ENCODE measurements around the gene ATP8A2. TPM values are rescaled to one million over a fixed set of nuclear protein-coding genes. Genes with fewer than 3 reads are reported as not detected.

ATP8A2 gene
- 1 to 10 TPM; 1.9 to 2.7 TPM for total RNA-seq
- polyA plus RNA-seq: under 1 TPM; 0.31 to 0.33 TPM
- long read RNA-seq, donor 1: 0 reads
- long read RNA-seq, donor 2: 0 reads
- long read RNA-seq, donor 3: 0 reads
- long read RNA-seq, donor 4, partial matches to known transcripts: 5 of 5 reads
- long read RNA-seq, donor 4, other reads (novel, unspliced or antisense): 0 of 5 reads
- long read RNA-seq, donor 5, partial matches to known transcripts: 0 of 6 reads
- long read RNA-seq, donor 5, other reads (novel, unspliced or antisense): 6 of 6 reads

- TF ChIP-seq CTCF (IDR thresholded peaks at IDR 0.05; ENCODE audit: control extremely low read depth, extremely low read depth): no peak
Observed at GRCh38 chr13:25371875-25372283, at the start of gene ATP8A2. ATP8A2 (plus strand) TSS chr13:25371974; CDS start chr13:25372213, 239 bp downstream.

GRCh38 chr13:25324100-25324499 is 47.7 kb upstream of the ATP8A2 start:
- Histone ChIP-seq H3K27ac (ENCODE audit: low read depth in 1 of 2, low read length in 1 of 2) (no peak overlapping the region), H3K27me3 (ENCODE audit: control insufficient read depth in 3 of 3, insufficient read depth in 3 of 3, low read length in 2 of 3) (no peaks in the 10 kb centered on the region), H3K9me3 (ENCODE audit: control insufficient read depth in 4 of 4, insufficient read depth in 3 of 4, low read length in 3 of 4) (no peaks in the 10 kb centered on the region), H3K4me3 (no peak overlapping the region), H3K36me3 (ENCODE audit: control insufficient read depth in 4 of 4, insufficient read depth in 4 of 4, low read length in 4 of 4) (peaks cover 10 to 37% (median 27%) of the 10 kb centered on the region in 4 donors), H3K9ac (ENCODE audit: insufficient read depth in 1 of 2, low read length in 2 of 2) (no peak overlapping the region), H3K4me1 (ENCODE audit: control insufficient read depth in 5 of 5, insufficient read depth in 5 of 5, low read length in 5 of 5) (peaks cover 0 to 3% (median 0%) of the 10 kb centered on the region in 5 donors)
- 70 to 86% methylated on average over 2 of the region's 2 CpGs for WGBS, 2 donors
- ATAC-seq (ENCODE audit: insufficient read depth, low FRiP score): no peak
- no peak for DNase-seq
- TF ChIP-seq CTCF (IDR thresholded peaks at IDR 0.05; ENCODE audit: control extremely low read depth, extremely low read depth): no peak

More at GRCh38 chr13:25371875-25372283, at the start of gene ATP8A2:
- H3K4me1 ChIP-seq (ENCODE audit: control insufficient read depth in 5 of 5, insufficient read depth in 5 of 5, low read length in 5 of 5): peaks cover 0 to 11% (median 4%) of the 10 kb centered on the region in 5 donors
- DNase-seq (peak in 1 of 3 donors; percentile 13), ATAC-seq (ENCODE audit: insufficient read depth, low FRiP score) (no peak)
- no peak within 1 kb of the TSS for H3K9ac ChIP-seq (ENCODE audit: insufficient read depth in 1 of 2, low read length in 2 of 2)
- H3K27me3 ChIP-seq (ENCODE audit: control insufficient read depth in 3 of 3, insufficient read depth in 3 of 3, low read length in 2 of 3): peaks cover 8 to 64% (median 51%) of the 10 kb centered on the region in 3 donors
- no peak within 1 kb of the TSS for H3K27ac ChIP-seq (ENCODE audit: low read depth in 1 of 2, low read length in 1 of 2)
- no peak within 1 kb of the TSS for H3K4me3 ChIP-seq
- 1 to 2% methylated on average over 53 to 58 of the region's 58 CpGs for WGBS, 2 donors
- H3K9me3 ChIP-seq (ENCODE audit: control insufficient read depth in 4 of 4, insufficient read depth in 3 of 4, low read length in 3 of 4): peaks cover 0 to 5% (median 0%) of the 10 kb centered on the region in 4 donors
- no peaks in the 10 kb centered on the region for H3K36me3 ChIP-seq (ENCODE audit: control insufficient read depth in 4 of 4, insufficient read depth in 4 of 4, low read length in 4 of 4)

- H3K36me3 ChIP-seq (ENCODE audit: control insufficient read depth in 4 of 4, insufficient read depth in 4 of 4, low read length in 4 of 4): peaks cover 9 to 52% (median 38%) of the 10 kb centered on the region in 4 donors
- no peaks in the 10 kb centered on the region for H3K4me1 ChIP-seq (ENCODE audit: control insufficient read depth in 5 of 5, insufficient read depth in 5 of 5, low read length in 5 of 5)
- H3K9me3 ChIP-seq (ENCODE audit: control insufficient read depth in 4 of 4, insufficient read depth in 3 of 4, low read length in 3 of 4): no peaks in the 10 kb centered on the region
- ATAC-seq (ENCODE audit: insufficient read depth, low FRiP score) (no peak), DNase-seq (no peak)
- H3K9ac ChIP-seq (ENCODE audit: insufficient read depth in 1 of 2, low read length in 2 of 2): no peak overlapping the region
- no peak overlapping the region for H3K4me3 ChIP-seq
- WGBS, 2 donors: 92 to 98% methylated on average over 4 of the region's 4 CpGs
- H3K27ac ChIP-seq (ENCODE audit: low read depth in 1 of 2, low read length in 1 of 2): no peak overlapping the region
- no peaks in the 10 kb centered on the region for H3K27me3 ChIP-seq (ENCODE audit: control insufficient read depth in 3 of 3, insufficient read depth in 3 of 3, low read length in 2 of 3)
- TF ChIP-seq CTCF (IDR thresholded peaks at IDR 0.05; ENCODE audit: control extremely low read depth, extremely low read depth): no peak
Observed at GRCh38 chr13:25329706-25330105, 42.1 kb upstream of the ATP8A2 start.
